ENCODE data around the gene DTYMK. TPM values are rescaled to one million over a fixed set of nuclear protein-coding genes. Genes with fewer than 3 reads are reported as not detected.

DTYMK gene
- total RNA-seq, 1 donor from 2014 or later = 51.4 TPM

DNA sequence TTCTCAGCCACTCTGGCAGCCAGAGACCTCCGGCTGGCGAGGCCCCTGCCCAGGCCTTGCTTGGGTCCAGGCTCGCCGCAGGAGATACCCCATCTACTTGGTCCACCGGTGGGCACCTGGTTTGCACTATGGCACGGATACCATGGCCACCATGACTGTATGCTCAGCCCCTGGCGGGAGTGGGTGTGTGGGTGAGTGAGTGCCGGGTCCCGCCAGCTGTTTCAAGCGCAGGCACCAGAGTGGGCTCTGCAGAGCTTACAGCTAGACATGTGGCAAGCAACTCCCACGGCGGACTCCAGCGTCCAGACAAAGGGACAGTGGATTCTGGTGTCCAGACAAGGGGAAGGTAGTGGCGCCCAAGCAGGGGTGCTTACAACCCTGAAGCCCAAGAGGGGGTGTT is 47.7 kb downstream of the DTYMK start:
- peaks cover 24% of the 10 kb centered on the region for H3K4me1 Mint-ChIP-seq (ENCODE audit: low read depth)
- DNase-seq (ENCODE audit: low spot score, unreplicated experiment) = no peak
- H3K4me3 Mint-ChIP-seq (ENCODE audit: low read depth) = peak overlapping the region; percentile 82
- H3K36me3 Mint-ChIP-seq (ENCODE audit: insufficient read depth) = peaks cover 2% of the 10 kb centered on the region
- H3K27me3 Mint-ChIP-seq = no peaks in the 10 kb centered on the region
- no peaks in the 10 kb centered on the region for H3K9me3 Mint-ChIP-seq (ENCODE audit: low read depth)
- no peak overlapping the region for H3K27ac Mint-ChIP-seq
- TF ChIP-seq, protein P1, sequence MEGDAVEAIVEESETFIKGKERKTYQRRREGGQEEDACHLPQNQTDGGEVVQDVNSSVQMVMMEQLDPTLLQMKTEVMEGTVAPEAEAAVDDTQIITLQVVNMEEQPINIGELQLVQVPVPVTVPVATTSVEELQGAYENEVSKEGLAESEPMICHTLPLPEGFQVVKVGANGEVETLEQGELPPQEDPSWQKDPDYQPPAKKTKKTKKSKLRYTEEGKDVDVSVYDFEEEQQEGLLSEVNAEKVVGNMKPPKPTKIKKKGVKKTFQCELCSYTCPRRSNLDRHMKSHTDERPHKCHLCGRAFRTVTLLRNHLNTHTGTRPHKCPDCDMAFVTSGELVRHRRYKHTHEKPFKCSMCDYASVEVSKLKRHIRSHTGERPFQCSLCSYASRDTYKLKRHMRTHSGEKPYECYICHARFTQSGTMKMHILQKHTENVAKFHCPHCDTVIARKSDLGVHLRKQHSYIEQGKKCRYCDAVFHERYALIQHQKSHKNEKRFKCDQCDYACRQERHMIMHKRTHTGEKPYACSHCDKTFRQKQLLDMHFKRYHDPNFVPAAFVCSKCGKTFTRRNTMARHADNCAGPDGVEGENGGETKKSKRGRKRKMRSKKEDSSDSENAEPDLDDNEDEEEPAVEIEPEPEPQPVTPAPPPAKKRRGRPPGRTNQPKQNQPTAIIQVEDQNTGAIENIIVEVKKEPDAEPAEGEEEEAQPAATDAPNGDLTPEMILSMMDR (IDR thresholded peaks at IDR 0.05; ENCODE audit: unreplicated experiment) = no peak

DNA sequence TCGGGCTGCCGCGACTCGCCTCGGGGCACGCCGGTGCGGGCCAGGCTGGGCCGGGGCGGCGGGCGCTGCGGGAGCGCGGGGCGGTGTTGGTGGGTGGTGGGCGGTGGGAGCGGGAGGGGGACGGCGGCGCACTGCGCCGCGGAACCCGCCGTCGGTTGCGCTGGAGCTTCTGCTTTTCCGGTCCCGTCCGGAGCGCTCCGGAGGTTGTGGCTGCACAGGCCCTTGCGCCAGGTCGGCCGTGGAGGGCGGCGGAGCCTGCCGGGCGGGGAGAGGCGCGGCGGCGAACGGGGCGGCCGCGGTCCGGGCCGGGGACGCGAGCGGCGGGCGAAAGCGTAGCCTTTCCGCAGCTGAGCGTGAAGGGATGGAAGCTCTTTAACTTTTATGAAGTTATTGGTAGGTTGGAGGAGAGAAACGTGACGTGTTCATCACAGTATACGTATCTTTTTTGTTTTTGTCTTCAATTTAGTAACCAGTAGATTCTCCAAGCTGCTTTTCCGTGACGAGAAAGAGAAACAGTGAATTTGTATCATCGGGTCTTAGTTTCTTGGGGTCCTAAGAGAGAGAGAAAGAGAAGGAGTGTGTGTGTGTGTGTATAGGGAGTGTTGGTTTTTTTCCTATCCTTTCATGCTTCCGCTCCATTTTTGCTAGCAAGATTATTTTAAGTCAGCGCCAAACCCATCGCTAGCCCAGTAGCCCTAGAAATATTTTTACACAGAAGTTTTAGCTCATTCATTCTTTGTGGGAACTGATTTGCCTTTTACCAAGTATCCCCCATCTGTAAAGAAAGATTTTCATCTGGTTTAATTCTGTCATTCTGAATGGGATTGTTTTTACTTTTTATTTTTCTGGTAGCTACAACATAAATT is 48.6 kb downstream of the DTYMK start:
- Mint-ChIP-seq H3K27ac (peak overlapping the region; percentile 89), H3K36me3 (ENCODE audit: insufficient read depth) (peaks cover 4% of the 10 kb centered on the region), H3K9me3 (ENCODE audit: low read depth) (no peaks in the 10 kb centered on the region), H3K4me3 (ENCODE audit: low read depth) (peak overlapping the region; percentile 82), H3K27me3 (no peaks in the 10 kb centered on the region), H3K4me1 (ENCODE audit: low read depth) (peaks cover 24% of the 10 kb centered on the region)
- no peak for DNase-seq (ENCODE audit: low spot score, unreplicated experiment)
- TF ChIP-seq, protein P1 (IDR thresholded peaks at IDR 0.05; ENCODE audit: unreplicated experiment) = no peak

DNA sequence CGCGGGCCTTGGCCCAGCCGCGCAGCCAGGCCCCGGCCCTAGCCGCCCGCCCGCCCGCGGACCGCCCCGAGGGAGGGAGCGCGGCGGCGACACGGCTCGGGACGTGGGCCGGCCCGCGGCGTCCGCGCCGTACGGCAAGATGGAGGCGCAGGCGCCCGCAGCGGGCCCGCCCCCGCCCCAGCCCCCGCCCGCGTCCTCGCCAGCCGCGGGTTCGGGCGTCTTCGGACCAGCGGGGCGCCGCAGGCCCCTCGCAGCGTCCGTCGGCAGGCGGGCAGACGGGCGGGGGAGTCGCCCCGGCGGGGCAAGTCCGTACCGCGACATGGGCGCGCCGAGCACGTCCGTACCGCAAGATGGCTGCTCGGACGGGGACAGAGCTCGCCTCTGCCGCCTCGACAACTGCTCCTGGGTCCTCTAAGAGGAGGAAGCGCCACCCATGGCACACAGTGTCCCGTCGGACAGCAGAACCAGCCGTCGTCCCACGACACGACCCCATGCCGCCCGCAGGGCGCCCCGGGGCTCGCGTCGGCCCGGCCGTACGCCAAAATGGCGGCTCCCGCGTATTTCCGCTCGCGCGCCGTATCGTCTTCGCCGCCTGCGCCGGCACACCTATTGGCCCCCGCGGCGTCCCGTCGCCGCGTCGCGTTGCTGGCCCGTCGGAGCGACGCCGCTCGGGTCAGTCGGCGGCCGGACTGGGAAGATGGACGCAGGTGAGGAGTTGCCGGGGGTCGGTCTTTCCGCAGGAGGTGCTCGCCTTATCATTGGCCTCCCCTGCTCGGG is 49.4 kb downstream of the DTYMK start, which contains the start of the genes ATG4B and THAP4:
Gene ATG4B (plus strand): TSS at position 676 of the 777 bp plus-strand sequence. CDS start 22 bp downstream, at position 698.
Gene THAP4 (minus strand): TSS at position 141 of the 777 bp plus-strand sequence. CDS start 141 bp downstream, outside the sequence.
- TF ChIP-seq, protein P1 (IDR thresholded peaks at IDR 0.05; ENCODE audit: unreplicated experiment) = no peak
- H3K27me3 Mint-ChIP-seq = no peaks in the 10 kb centered on the region
- peak within 1 kb of the TSS; percentile 90 for H3K27ac Mint-ChIP-seq
- H3K9me3 Mint-ChIP-seq (ENCODE audit: low read depth) = no peaks in the 10 kb centered on the region
- peak within 1 kb of the TSS; percentile 82 for H3K4me3 Mint-ChIP-seq (ENCODE audit: low read depth)
- peaks cover 24% of the 10 kb centered on the region for H3K4me1 Mint-ChIP-seq (ENCODE audit: low read depth)
- H3K36me3 Mint-ChIP-seq (ENCODE audit: insufficient read depth) = peaks cover 6% of the 10 kb centered on the region
- peak; percentile 68 for DNase-seq (ENCODE audit: low spot score, unreplicated experiment)

DNA sequence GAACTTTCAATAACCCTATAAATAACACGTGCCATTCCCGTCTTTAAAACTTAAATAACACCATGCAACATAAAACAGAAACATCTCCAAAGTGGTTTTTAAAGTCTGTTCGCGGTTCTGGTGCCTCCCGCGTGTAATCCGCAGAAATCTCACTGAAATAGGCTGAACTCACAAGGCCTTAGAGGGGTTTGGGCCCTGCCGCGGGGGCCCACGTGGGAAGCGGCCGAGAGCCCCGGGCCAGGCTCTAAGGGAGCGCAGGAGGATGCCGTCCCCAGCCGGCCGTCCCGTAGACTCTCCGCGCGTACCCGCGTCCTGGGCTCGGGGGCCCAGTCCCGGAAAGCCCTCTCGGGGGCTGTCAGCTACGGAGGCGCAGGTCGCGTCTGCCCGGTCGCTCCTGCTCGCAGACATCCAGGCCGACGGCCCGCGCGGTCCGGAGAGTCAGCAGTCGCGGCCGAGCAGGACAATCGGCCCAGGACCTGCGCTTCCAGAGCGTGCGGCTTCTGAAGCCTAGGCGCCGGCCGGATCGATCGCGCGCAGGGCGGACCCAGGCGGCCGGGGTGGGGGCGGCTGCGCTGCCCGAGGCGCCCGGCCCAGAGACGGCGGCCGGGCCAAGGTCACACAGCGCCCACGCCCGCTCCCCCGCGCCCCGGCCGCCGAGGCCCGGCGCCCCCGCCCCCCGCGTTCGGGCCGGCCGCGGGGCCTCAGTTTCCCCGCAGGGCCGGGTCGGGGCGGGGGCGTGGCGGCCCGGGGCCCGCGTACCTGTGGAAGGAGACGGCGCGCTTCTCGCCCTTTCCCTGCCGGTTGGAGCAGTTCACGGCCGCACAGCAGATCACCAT is 50.2 kb downstream of the DTYMK start:
- H3K9me3 Mint-ChIP-seq (ENCODE audit: low read depth) = no peaks in the 10 kb centered on the region
- H3K4me3 Mint-ChIP-seq (ENCODE audit: low read depth) = peak overlapping the region; percentile 78
- peak overlapping the region; percentile 90 for H3K27ac Mint-ChIP-seq
- H3K4me1 Mint-ChIP-seq (ENCODE audit: low read depth) = peaks cover 20% of the 10 kb centered on the region
- H3K27me3 Mint-ChIP-seq = no peaks in the 10 kb centered on the region
- TF ChIP-seq, protein P1 (IDR thresholded peaks at IDR 0.05; ENCODE audit: unreplicated experiment) = no peak
- peak; percentile 64 for DNase-seq (ENCODE audit: low spot score, unreplicated experiment)
- H3K36me3 Mint-ChIP-seq (ENCODE audit: insufficient read depth) = peaks cover 6% of the 10 kb centered on the region

Data from progenitor cell of endocrine pancreas (in vitro differentiated cells).